Stimulated activated CD4-positive, alpha-beta T cell treated with anti-CD3 and anti-CD28 coated beads, Interleukin-15, amount 100 ng/mL, for 1 hour (primary cell): ENCODE measurements around the gene BSG.
A peak's percentile ranks its signal among the peaks of the same experiment; 100 is the strongest.

Experiments
- DNase-seq, 2 donors: peaks; one replicate each; pipeline ENCODE4 v3.0.0-alpha.2; 2020; ENCODE audit warnings: low read depth in 1 of 2, low spot score in 1 of 2

BSG gene

DNA sequence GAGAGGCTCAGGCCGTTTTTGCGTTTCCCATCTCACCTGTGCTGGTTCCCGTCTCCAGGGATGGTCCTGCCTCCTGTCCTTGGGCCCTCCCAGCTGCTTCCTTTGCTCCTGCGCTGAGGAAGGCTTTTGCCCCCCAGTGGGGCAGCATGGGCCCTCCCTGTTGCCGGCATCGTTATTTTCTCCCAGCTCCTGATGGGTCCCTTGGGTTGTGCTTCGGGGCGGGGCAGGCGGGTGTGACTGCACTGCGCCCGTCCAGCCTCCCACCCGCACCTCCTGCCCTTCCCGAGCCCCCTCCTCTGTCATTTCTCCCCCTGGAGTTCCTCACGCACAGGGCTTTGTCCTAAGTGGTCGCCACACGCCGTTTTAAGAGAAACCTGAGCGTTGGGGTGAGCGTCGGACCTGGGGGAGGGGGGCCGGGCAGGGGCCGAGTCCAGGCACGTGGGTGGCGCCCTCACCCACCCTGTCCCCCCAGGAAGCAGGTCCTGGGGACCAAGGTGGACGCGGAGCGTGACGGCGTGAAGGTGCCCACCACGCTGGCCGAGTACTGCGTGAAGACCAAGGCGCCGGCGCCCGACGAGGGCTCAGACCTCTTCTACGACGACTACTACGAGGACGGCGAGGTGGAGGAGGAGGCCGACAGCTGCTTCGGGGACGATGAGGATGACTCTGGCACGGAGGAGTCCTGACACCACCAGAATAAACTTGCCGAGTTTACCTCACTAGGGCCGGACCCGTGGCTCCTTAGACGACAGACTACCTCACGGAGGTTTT, 31.3 kb upstream of the BSG start:
- DNase-seq, result no peak

- no peak for DNase-seq
Observed at GRCh38 chr19:541699-542098, 30.7 kb upstream of the BSG start.

DNA sequence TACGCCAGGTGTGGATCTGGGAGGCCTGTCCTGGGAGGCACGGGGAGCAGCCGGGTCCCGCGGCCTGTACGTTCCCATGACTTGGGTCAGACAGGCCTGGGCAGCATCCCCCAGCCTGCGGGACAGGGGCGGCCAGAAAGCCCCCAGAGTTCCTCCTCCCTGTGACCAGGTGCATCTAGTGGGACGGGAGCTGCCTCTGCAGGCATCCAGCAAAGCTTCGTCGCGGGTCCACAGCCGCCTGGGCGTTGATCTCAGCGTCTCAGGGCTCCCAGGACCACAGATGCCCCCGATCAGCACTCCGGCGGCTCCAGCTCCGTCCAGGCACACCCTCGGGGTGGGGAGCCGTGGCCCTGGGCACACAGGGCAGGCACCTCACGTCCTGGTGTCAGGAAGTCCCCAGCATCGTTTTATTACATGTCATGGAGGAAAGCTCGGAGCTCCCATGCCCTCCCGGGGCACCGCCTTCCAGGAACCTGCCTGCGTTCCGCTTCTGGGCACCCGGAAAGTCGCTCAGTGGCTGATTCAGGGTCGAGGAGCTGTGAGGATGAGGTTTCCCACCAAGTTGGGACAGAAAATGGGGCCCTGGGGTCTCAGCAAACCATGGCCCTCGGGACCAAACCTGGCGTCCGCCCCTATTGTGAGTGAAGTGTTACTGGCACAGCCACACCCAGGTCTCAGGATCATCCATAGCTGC, 30.1 kb upstream of the BSG start:
- DNase-seq, result no peak

DNA sequence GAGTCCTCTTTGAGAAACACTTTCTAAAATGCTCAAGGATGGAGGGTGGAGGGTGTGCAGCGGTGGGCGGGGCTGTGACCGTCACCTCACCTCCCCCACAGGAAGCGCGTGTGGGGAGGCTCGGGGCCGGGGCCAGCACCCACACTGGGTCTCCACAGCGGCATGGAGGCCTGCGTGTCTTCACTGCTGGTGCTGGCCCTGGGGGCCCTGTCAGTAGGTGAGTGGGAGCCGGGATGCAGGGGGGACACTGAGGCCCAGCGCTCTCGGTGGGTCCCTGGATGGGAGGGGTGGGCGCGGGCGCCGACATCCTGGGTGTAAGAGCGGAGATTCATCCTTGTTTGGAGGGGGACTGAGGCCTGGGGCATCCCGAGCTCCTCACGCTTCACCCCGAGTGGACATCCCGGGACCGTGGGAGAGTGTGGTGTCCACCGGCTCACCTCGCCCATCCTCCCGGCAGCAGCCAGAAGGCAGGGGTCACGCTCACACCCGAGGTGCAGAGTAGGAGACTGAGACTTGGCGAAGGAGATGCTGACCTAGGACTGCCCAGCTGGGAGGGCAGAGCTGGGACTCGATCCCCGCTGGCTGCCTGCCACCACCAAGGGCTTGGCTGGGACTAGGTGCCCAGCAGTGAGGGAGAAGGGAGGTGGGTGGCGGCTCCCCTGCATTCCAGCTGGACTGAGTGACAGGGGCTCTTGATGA, 28.3 kb upstream of the BSG start, which contains the start of gene GZMM:
GZMM (plus strand) TSS at position 144 of the 699 bp plus-strand sequence; CDS start at position 163, 19 bp downstream.
- DNase-seq, result peak; percentile 54

- DNase-seq, result no peak
Observed at GRCh38 chr19:547117-547516, 25.3 kb upstream of the BSG start.

GRCh38 chr19:547836-548720, 24.3 kb upstream of the BSG start:
- DNase-seq, result no peak

- DNase-seq, result no peak
Observed at GRCh38 chr19:548886-549830, 23.2 kb upstream of the BSG start.

DNA sequence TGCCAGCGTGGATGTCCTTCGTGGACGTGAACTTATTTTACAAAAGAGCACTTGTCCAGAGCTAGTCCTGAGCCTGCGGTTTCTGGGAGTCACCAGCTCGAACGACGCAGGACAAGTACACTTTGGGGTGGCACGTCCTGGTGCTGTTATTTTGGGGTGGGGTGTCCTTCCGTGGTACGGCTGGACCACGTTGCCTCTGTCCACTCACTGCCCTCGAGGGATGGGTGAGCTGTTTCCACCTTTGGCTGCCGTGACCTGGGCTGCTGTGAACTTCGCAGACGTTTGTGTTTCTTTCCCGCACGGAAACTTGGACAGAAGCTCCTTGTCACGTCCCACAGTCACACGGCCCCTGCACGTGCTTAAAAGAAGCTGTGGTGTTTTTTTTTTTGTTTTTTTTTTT, 17.6 kb upstream of the BSG start:
- no peak for DNase-seq

- no peak for DNase-seq
Observed at GRCh38 chr19:555474-555808, 17.0 kb upstream of the BSG start.

- no peak for DNase-seq
Observed at GRCh38 chr19:556611-557382, 15.6 kb upstream of the BSG start.

DNA sequence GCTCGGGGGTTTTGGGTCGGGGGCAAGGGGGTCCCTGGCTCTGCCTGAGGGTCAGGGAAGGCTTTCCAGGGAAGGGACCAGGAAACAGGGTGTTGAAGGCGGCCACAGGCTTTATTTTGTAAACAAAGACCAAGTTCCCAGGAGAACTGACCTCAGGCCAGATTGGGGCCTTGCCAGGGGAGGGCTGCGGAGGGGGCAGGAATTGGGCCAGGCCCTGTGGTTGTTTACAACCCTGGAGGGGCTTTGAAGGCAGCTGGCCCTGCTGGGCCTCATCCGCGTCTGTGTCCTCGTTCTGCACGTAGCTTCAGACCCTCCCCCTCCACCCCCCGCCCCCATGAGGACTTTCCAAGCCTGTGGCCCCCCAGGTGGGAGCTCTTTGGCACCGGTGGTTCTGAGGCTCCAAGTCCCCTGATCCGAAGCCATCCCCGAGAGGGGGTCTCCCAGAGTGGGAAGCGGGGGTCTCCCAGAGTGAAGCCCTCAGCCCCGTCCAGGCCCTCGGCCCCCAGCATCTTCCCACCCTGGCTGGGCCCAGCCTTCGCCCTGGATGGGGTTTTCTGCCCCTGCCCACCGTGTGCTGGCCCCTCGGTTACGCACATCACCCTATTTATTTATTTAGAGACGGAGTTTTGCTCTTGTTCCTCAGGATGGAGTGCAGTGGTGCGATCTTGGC, 13.5 kb upstream of the BSG start:
- no peak for DNase-seq

DNA sequence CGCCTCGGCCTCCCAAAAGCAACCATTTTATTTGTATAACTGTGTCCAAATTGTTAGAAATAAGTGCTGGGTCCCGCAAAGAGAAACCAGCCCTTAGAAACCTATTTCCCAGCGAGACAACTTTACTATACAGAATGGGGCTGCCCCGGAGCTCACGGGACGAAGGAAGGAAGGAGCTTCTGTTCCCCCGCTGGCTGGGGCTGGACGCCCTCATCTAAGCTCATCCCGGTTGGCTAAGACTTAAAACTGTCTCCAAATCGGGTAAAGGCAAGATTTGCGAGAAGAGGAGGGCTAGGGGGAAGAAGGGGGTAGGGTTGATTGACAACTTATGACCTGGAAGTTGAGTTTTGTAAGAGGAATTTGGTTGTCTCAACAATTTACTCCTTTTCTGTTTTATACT, 12.3 kb upstream of the BSG start:
- no peak for DNase-seq

GRCh38 chr19:566403-566802, 6.0 kb upstream of the BSG start:
- no peak for DNase-seq

DNA sequence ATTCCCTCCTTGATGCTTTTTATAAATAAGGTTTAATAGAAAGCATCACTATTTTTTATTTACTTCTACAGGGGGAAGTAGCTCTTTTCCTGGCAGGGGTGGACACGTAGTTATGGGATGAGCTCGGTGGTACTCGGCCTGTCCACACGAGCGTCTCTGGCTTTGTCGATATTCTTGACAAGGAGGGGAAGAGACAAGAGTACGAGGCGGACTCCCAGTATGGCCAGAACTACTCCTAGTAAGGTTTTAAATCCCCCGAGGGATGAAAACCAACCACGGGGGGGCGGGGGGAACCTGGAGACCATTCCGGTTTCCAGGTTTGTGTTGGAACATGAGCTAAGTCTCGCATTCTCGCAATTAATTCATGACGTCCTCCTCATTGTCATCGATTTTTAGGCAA, 5.6 kb upstream of the BSG start:
- DNase-seq, result no peak

- no peak for DNase-seq
Observed at GRCh38 chr19:567296-567900, 5.0 kb upstream of the BSG start.

DNA sequence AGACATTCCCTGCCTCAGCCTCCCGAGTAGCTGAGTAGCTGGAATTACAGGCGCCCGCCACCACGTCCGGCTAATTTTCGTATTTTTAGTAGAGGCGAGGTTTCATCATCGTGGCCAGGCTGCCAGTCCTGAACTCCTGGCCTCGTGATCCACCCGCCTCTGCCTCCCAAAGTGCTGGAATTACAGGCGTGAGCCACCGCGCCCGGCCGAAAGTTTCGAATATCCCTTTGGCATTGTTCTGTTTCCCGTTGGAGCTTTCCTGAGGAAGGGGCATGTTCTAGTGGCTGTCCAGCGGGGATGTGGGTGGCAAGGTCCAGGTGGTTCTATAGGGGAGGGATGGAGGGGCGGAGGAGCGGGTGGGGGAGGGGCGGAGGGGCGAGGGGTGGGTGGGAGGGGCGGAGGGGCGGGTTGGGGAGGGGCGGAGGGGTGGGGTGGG, 2.1 kb upstream of the BSG start:
- DNase-seq, result no peak

DNA sequence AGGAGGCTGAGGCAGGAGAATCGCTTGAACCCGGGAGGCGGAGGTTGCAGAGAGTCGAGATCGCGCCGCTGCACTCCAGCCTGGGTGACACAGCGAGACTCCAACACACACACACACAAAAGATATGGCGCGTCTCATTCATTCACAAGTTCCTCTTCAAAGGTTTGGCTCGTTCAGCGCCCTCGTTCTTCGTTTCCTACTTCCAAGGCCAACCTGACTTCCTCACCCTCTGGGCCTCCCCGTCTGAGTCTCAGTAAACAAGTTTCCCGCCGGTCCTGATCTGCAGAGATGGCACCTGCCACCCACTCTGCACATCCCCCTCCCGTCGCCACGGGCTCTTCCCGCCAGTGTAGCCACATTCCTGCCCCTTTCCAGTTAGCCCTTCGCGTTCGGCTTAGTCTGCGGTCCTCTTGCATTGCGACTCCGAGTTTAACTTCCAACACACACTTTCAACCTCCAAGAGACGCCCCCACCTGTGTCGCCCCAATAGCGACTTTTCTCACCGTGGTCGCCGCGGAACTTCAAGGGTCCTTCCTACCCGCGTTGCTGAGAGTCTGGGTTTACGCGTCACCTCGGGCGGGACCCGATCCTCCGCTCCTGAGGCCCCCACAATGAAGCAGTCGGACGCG, 1.3 kb upstream of the BSG start:
- DNase-seq, result peak in 1 of 2 donors; percentile 17

- no peak for DNase-seq
Observed at GRCh38 chr19:571566-571974, 826 bp upstream of the BSG start.
